Activated gamma-delta T cell treated with Interleukin-2 at 50 U/mL for 16 hours (primary cell): ENCODE results near the gene USP50.
"Not testable (repeated sequence)": the region's sequence is repeated elsewhere in the genome, so short reads cannot be mapped to it uniquely, and the experiment has no call there.

Source experiments
- DNase-seq: peaks from one replicate; pipeline ENCODE4 v3.0.0-alpha.2; 2020

Gene USP50

GRCh38 chr15:50546566-50546965, at the start of gene USP50:
Gene USP50, minus strand, starts transcription at chr15:50546666. Its CDS starts 141 bp downstream, at chr15:50546525.
- DNase-seq, result no peak

- DNase-seq, result no peak
Observed at GRCh38 chr15:50594311-50594710, 47.8 kb upstream of the USP50 start.

DNA sequence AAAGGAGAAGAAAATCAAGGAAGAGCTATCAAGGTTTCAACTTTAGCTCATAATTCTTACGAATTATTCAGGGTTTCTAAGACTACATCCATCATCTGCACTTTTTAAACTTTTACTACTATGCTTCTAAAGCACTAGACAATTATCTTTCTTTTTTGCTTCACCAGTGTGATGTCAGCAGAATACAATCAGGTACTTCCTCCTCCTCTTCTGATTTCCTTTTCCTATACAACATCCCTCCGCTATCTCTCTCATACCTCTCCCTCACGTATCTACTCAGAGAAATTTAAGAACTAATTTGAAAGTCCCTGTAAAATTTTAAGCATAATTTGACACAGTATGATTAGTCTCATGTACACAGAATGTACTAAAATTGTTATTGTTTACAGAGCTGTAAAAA, 47.3 kb upstream of the USP50 start:
- DNase-seq, result no peak

GRCh38 chr15:50590288-50590687, 43.8 kb upstream of the USP50 start:
- DNase-seq, result no peak

- DNase-seq, result no peak
Observed at GRCh38 chr15:50577492-50577891, 31.0 kb upstream of the USP50 start.

- DNase-seq, result no peak
Observed at GRCh38 chr15:50576166-50576565, 29.7 kb upstream of the USP50 start.

DNA sequence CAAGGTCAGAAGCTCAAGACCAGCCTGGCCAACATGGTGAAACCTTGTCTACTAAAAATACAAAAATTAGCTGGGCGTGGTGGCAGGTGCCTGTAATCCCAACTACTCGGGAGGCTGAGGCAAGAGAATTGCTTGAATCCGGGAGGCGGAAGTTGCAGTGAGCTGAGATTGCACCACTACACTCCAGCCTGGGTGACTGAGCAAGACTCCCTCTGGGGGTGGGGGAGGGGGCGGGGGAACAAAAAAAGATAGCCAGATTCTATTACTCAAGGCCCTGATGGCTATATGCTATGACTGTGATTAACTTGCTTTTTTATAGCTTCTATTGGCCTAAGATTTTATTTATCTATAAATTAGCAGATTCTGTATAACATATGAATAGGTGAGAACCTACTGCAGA, 27.4 kb upstream of the USP50 start:
- not testable (repeated sequence) for DNase-seq

GRCh38 chr15:50563756-50564155, 17.3 kb upstream of the USP50 start:
- no peak for DNase-seq

- DNase-seq, result no peak
Observed at GRCh38 chr15:50562735-50563640, 16.5 kb upstream of the USP50 start.

DNA sequence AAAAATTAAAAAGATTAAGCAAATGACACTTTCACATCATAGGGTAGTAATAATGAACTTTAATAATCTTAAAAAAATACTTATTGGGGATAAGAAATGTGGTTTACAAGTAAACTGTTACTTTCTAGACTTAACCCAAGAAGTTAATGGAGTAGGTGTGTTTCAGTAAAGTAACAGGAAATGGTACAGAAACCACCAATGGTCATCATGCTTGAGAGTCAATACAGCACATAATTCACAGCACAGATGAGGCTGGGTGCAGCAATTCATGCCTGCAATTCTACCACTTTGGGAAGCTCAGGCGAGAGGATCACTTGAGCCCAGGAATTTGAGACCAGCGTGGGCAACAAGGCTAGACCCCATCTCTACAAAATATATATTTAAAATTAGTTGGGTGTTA, 11.5 kb upstream of the USP50 start:
- DNase-seq, result no peak

DNA sequence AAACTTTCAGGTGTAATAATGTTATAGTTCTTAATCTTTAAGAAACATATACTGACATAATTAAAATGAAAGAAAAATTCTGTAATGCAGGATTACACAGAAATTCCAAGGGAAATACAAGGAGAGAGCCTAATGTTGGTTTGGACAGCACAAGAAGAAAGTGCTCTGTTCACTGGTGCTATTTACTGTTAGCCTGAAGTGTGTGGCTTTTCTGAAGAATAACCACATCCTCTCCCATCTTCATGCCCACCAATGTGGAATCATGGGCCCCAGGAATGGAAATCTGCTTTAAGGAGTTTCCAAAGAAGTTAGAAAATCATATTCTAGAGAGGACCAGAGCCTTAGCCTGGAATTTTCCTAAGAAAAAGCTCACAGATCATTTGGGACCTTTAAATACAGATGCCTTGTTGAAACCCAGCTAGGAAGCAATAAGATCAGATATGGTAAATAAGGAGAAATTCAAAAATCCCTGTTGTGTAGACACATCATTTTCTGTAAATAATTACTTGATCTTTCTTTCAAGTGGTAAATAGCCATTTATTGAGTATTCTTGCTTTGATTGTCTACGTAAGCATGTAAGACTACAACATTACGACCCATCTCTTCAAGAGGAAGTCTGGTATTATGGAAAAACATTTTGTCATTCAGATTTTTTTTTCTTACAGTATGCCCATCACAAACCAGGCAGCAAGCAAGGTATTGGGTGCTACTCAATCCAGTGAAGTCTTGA, 10.3 kb upstream of the USP50 start:
- no peak for DNase-seq

GRCh38 chr15:50552238-50552637, 5.8 kb upstream of the USP50 start:
- DNase-seq, result no peak

GRCh38 chr15:50549326-50549725, 2.9 kb upstream of the USP50 start:
- no peak for DNase-seq

DNA sequence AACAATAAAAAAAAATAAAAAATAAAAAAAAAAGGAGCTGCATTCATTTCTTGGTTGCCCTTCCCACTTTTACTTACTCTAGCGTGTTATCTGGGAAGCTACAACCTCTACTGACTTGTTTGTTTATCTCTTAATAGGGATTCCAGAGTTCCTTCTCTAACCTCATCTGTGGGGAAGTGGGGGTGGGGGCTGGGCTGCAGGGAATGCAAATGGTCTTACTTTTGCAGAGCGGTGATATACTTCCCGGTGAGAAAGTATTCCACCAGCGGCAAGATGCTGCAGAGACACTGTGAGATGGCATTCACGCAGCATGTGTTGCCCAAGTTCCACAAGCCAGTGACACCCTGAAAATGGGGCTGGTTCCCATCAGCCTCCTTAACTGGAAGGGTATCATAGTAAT, 2.1 kb downstream of the USP50 start:
- DNase-seq, result no peak

DNA sequence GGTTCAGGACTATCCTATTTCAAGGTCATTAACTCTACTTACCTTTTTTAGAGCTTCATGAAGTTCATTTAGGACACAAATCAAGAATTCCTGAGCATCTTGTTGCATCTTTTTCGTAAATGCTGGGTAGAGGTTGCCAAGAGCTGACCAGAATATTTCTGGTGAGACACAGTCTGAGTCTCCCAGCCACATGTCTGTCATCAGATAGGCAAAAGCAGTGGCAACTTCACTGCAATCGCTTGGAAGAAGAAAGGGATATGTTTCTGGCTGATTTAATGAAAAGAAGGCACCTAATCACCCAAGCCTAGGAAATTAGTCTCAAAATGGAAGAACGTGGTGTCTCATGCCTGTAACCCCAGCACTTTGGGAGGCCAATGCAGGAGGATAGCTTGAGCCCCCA, 2.9 kb downstream of the USP50 start:
- no peak for DNase-seq

GRCh38 chr15:50542887-50543210, 3.6 kb downstream of the USP50 start:
- no peak for DNase-seq

DNA sequence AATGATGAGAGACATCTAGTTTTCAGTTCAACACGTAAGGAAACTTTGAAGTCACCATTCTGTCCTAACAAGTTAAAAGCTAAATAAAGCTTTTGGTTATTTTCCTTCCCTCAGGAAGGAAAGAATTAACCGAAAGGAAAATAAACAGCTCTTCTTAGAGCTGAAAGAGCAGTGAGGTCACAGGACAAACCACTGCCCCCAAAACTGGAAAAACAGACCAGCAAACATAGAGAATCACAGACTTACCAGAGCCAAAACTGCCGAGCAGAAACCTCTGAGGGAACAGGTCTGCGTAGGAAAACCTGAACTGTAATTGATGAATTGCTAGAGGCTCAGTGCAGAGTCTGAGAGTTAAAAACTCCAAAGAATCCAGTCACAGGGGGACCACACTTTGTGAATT, 14.7 kb downstream of the USP50 start:
- no peak for DNase-seq

DNA sequence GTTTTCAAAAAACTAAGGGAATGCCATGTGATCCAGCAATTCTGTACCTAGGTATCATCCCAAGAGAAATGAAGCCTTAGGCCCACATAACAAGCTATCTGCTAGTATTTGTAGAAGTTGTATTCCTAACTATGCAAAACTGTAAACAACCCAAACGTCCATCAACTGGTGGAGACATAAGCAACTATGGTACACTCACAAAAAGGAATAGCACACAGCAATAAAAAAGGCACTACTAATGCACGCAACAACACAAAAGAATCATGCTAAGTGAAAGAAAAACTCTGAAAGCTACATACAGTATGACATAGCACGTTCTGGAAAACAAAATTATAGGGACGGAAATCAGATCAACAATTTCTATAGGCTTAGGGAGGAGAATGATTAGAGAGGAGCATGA, 15.3 kb downstream of the USP50 start:
- DNase-seq, result no peak

- DNase-seq, result no peak
Observed at GRCh38 chr15:50523851-50524251, 22.6 kb downstream of the USP50 start.

GRCh38 chr15:50519740-50520425, 26.6 kb downstream of the USP50 start:
- DNase-seq, result no peak

DNA sequence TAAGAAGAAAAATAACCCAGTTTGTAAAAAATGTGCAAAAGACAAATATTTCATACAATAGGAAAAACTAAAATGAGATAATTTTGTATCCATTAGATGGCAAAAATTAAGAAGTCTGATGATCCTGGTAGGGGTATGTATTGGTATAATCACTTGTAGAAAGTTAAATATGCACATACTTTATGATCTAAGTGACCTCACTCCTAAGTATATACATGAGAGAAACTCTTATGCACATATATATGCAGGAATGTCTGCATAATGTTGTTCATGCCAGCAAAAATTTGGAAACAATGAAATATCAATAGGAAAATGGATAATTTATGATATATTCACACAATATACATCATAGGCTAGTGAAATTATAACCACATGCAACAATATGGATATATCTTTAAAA, 33.5 kb downstream of the USP50 start:
- DNase-seq, result no peak

DNA sequence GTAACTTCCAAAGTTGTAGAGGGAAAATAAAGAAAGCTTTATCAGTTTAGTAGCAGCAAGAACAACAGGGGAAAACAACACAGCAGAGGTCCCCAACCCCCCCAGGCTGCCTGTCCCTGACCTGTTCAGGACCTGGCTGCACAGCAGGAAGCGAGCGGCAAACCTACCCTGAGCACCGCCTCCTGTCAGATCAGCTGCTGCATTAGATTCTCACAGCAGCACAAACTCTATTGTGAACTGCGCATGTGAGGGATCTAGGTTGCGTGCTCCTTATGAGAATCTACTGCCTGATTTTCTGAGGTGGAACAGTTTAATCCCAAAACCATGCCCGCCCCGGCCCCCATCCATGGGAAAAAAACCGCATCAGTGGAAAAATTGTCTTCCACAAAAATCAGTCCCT, 40.3 kb downstream of the USP50 start:
- no peak for DNase-seq

DNA sequence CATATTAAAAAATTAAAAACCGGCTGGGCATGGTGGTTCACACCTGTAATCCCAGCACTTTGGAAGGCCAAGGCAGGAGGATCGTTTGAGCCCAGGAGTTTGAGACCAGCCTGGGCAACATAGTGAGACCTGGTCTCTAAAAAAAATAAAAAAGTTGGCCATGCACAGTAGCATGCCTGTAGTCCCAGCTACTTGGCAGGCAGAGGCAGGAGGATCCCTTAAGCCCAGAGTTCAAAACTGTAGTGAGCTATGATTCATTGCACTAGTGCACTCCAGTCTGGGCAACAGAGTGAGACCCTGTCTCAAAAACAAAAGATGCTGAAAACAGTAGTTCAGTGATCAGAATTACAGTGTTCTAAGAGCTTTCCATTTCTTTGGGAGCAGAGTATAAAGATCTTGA, 40.8 kb downstream of the USP50 start:
- DNase-seq, result not testable (repeated sequence)

GRCh38 chr15:50503144-50503543, 43.3 kb downstream of the USP50 start:
- no peak for DNase-seq
